NCI-H2171 treated with DMSO at 0.1 percent for 48 hours (cell line): ENCODE results near the gene NFE2L1.
"Not testable (repeated sequence)": the region's sequence is repeated elsewhere in the genome, so short reads cannot be mapped to it uniquely, and the experiment has no call there.

Experiments
- DNase-seq: peaks from one replicate; lab custom pipeline; 2025; lab: John Stamatoyannopoulos, UW

The NFE2L1 gene

DNA sequence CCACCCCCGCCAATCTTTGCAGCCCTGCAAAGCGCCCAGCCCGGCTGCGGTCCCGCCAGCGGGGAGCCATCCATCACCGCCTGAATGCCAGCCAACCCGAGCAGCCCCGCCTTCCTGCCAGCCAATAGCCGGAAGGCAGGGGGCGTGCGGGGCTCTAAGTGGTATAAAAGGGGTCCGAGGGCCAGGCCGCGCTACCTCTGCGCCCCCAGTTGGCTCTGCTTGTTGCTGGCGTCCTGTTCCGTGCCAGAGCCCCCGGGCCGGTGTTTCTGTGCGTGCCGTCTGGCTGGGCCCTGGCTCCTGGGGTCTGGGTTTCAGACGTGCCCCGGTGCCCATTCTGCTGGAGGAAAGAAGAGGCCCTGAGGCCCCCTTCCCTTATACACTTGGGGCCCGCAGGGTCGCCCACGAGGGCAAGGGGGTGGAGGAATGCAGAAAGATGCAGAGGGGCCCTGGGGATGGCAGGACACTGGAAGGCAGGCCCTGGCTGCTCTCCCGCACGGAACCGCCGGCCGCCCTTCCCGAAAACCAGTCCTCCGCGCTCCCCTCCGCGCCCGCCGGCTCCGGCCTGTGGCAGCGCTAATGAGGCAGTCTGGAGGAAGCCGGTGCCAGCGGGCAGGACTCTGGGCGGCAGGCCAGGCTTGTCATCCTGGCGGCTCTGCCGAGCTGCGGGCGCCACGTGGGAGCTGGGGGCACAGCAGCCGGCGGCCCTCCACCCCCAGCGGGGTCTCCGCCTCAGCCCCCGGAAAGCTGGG, 24.6 kb upstream of the NFE2L1 start:
- DNase-seq: peak; percentile 83

DNA sequence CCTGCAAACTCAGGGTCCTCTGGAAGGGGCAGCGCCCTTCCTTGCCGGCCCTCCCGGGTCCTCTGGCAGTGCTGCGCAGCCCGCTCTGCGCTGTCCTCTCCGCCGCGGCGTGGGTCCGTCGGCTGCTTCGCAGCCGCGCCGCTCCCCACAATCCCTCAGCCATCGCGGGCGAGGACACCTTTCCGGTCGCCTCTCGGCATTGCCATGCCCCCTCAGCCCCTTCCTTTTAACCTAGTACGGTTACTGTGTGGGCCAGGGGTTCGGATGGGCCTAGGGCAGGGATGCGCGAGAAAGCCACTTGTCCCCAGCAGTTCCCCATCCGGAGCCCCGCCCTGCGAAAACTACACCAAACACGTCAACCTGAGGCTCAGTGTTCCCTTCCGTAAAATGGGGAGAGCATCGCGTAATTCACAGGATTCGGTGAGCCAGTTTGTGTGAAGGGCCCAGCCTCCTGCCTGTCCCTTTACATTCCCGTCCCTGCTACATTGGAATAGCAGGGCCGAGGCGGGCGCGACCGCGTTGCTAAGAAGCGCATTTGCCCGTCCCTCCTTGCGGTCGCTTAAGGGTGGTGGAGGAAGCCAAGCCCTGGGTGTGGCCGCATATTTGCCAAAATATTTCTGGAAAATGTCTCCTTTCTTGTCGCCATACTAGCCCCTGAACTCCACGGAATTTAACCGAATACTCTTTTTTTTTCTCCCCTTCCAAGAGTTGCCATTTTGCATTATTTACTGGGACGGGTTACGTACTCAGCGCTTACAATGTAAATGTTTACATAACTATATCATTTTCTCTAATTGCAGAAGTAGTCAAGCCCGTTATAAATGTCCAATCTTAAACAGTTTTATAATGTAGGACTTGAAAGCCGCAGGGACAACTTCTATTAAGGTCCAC, 23.8 kb upstream of the NFE2L1 start:
- DNase-seq: peak; percentile 62

DNA sequence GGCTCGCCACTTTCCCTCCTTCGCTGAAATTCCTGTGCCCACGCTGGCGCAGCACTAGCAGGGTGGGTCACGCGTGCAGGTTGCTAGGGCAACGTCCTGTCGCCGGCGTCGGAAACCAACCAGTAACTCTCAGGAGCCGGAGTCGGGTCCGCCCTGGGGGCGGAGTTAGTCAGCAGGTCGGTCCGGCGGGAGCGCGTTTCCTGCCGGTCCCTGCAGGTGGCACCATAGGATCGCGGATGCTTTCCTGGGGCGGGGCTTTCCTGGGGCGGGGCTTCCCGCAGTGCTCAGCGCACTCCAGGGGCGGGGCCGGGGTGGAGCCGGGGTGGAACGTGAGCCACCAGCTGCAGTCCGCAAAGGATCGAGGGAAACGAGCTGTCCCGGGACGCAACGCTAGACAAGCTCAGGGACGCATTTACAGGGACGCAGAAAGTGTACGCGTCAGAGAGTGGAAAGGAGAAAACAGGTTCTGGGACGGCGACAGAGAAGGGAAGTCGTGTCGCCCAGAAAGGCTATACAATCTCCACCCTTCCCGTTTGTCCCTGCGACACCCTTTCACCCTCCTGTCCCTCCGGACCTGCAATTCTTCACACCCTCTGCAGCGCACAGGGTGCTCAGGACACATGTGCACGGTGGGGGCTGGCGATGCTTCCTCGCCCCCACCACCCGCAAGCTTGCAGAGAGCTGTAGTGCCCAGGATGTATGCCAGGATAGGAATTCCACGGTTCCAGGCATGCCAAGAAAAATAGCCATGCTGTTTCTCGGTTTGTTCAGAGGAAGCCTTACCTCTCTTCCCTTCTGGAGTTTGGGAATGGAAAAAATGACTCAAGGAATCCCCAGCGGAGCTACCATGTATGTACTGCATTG, 22.9 kb upstream of the NFE2L1 start:
- DNase-seq: peak; percentile 96

DNA sequence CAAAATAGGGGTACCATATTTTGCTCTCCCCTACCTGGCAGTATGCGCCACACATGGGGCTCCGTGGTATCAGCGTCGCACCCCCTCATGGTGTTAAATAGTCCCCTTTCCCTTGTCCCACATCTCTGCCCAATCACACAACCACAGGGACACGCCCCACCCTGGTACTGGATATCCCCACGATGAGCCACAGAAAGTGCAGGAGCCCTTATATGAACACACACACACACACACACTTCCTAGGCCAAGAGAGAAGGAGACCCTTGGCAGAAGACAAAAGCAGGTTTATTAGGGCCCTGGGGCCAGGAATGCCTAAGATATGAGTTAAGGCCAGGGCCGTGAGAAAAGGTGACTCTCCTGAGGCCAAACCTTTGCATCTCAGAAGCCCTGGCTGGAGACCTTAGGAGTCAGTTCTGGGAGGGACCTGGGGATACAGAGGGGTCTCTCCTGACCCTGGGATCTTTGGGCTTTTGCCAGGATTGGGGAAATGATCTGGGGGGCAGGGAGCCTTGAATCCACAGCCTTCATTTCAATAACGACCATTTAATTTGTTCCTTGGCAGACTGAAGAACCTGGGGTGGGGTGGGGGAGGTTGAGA, 22.2 kb upstream of the NFE2L1 start:
- DNase-seq: peak; percentile 16

DNA sequence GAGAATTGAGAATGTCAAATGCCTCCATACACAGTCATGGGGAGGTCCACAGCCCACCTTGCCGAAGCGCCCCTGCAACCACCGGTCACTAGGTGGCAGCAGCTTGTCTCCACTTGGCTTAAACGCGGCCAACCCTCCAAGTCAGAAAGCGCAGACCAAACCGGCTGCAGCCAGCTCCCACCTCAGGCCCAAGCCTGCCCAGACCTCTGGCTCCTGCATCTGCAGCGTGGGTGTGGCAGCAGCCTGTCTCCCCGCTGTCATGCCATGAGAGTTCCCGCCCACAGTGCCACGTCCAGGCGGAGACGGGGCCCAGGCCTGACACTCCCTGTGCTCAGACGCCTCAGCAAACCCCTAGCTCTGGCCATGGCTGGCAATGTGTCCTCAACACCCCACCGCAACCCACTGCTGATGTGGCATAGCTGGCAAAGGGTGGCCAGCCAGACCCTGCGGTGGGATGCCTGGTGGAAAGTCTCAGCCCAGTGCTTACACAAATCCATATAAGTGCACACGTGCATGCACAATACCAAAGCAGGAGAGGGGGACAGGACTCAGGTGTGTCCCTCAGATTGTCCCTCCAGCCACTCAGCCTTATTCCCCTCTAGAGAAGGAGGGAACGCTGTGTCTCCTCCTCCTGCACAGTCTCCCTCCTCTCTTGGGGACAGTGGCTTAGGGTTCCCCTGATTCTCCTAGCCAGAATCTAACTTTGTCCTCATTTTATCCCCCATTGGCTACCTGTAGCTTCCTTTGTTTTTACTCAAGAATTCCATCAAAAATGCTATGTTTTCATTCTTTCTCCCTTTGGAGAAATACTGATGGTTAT, 21.4 kb upstream of the NFE2L1 start:
- peak; percentile 82 for DNase-seq

- no peak for DNase-seq
Measured at GRCh38 chr17:48027322-48027981, 20.7 kb upstream of the NFE2L1 start.

DNA sequence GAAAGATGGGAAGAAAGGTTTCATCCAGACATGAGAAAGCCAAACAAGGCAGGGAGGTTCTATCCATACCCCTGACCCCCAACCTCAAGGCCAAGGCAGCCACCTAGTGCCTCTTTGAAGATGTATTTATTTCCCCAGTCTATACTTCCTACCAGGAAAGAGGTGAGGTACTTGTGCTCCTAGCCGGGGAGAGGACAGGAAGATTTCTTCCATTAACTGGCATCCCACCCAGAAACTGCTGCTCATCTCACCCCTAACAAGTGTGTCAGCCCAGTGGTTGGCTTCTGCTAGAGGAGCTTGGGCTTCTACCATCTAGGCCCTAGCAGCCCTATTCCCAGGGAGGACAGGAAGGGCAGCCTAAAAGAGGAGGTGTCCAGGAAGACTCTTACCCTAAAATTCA, 19.4 kb upstream of the NFE2L1 start:
- DNase-seq: no peak

GRCh38 chr17:48030531-48030930, 17.6 kb upstream of the NFE2L1 start:
- DNase-seq: no peak

GRCh38 chr17:48031966-48032365, 16.2 kb upstream of the NFE2L1 start:
- no peak for DNase-seq

DNA sequence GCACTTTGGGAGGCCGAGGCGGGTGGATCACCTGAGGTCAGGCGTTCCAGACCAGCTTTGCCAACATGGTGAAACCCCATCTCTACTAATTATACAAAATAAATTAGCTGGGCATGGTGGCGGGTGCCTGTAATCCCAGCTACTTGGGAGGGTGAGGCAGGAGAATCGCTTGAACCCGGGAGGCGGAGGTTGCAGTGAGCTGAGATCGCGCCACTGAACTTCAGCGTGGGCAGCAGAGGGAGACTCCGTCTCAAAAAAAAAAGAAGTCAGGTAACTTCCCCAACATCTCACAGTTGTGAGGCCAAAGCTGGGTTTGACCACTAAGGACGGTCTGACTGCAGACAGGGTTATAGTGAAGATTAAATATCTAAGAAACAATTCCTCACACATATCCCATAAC, 13.4 kb upstream of the NFE2L1 start:
- DNase-seq: not testable (repeated sequence)

GRCh38 chr17:48036693-48037035, 11.5 kb upstream of the NFE2L1 start:
- no peak for DNase-seq

DNA sequence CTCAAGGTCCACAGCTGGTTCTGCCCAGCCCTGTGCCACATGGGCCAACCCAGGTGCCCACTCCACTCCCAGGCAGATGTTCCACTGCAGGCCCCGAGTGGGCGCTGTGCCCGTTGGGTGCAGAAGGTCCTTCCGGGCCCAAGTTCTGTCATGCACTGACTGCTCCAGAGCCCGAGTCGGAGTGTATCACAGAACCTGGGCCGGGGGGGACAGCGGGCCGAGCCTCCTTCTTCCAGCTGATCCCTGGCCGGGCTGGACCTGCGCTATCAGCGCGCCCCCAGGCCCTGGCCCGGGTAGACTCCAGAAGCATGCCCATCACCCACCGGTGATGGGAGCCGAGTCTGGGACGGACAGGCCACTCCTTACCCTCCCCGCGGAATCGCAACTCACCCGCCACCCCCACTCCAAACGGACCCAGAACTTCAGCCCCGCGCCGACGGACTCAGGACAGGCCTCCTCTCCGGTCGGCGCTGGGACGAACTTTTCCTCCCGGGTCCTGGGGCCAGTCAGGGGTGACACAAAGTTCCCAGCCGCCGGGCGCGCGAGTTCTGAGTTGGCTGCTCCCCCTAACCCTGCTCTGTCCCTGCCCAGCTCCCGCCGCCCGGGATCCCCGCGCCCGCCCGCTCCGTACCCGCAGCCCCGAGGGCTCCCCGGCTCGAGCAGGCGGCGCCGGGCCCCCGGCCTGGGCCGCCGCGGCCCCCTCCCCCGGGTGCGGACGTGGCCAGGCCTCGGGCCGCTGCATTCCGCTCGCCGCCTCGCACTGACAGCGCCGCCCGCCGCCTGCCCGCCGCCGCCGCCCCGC, 10.9 kb upstream of the NFE2L1 start, which contains the start of gene COPZ2:
Gene COPZ2 (minus strand): TSS at position 762 of the 802 bp plus-strand sequence. CDS start 20 bp downstream, at position 742.
- DNase-seq: no peak

GRCh38 chr17:48037838-48038323, 10.3 kb upstream of the NFE2L1 start:
- DNase-seq: no peak

GRCh38 chr17:48038687-48039086, 9.5 kb upstream of the NFE2L1 start:
- no peak for DNase-seq

- peak; percentile 87 for DNase-seq
Measured at GRCh38 chr17:48043176-48043575, 5.0 kb upstream of the NFE2L1 start.

DNA sequence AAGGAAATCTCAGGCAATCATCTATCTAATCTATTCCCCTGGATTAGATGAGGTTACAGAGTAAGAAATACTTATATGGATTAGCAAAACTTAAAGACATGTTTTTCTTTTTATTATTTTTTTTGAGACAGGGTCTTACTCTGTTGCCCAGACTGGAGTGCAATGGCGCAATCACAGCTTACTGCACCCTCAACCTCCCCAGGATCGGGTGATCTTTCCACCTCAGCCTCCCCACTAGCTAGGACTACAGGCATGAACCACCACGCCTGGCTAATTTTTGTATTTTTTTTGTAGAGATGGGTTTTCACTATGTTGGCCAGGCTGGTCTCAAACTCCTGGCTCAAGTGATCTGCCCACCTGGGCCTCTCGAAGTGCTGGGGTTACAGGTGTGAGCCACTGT, 3.3 kb upstream of the NFE2L1 start:
- DNase-seq: no peak

- peak; percentile 74 for DNase-seq
Measured at GRCh38 chr17:48045316-48046001, 2.7 kb upstream of the NFE2L1 start.

DNA sequence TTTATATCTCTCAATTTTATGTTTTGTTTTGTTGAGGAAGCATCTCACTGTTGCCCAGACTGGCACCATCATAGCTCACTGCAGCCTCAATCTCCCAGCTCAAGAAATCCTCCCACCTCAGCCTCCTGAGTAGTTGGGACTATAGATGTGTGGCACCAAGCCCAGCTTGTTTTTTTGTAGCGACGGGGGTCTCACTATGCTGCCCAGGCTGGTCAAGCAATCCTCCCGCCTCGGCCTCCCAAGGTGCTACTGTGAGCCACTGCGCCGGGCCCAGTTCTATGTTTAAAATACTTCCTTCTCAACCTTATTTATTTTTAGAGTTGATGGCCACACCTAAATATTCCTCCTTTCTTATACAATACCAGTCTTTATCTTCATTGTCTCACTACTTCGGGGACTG, 1.9 kb upstream of the NFE2L1 start:
- DNase-seq: no peak
